ENCODE measurements around the gene AMACR. TPM values are rescaled to one million over a fixed set of nuclear protein-coding genes. Genes with fewer than 3 reads are reported as not detected.

Gene AMACR
- polyA plus RNA-seq, 1 donor from 2014 or later = 28.5 TPM

DNA sequence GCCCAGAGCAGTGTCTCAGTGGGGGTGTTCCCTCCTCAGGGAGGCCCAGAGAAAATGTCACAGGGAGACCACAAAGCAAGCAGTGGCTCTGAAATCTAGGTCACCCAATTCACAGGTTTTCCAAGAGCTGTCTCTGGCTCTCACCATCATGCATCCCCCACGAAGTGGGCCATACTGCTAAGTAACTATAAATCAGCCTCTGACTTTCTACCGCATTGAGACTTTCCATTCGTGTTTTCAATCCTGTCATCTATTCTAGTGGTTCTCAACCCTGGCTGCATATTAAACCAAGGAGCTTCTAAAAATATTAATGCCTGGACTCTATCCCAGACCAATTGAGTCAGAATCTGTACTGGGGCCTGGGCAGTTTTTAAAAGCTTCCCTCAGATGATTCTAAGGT is 37.2 kb upstream of the AMACR start:
- Histone ChIP-seq H3K4me2 (ENCODE audit: low read length) (no peak overlapping the region), H3K36me3 (ENCODE audit: insufficient read depth, low read length) (no peaks in the 10 kb centered on the region), H3K27ac (ENCODE audit: low read length) (no peak overlapping the region), H3K9ac (ENCODE audit: low read length) (no peak overlapping the region), H3F3A (ENCODE audit: insufficient read depth, low read length, poor library complexity, severe bottlenecking) (no peaks in the 10 kb centered on the region), H3K9me2 (ENCODE audit: insufficient read depth, low read length) (no peaks in the 10 kb centered on the region), H3K27me3 (ENCODE audit: insufficient read depth, low read depth, low read length) (no peaks in the 10 kb centered on the region), H3K4me3 (ENCODE audit: low read length) (no peak overlapping the region), H3K9me3 (ENCODE audit: low read length) (no peaks in the 10 kb centered on the region), H3K79me2 (replicated peaks; ENCODE audit: insufficient read depth, low read length) (no peaks in the 10 kb centered on the region), H4K20me1 (ENCODE audit: insufficient read depth) (no peaks in the 10 kb centered on the region), H2AFZ (ENCODE audit: low read depth, low read length) (no peak overlapping the region)
- TF ChIP-seq SMC3 (conservative IDR thresholded peaks at IDR 0.05; ENCODE audit: poor library complexity) (no peak), EP300 (conservative IDR thresholded peaks at IDR 0.05; ENCODE audit: poor library complexity, severe bottlenecking) (no peak), MXI1 (conservative IDR thresholded peaks at IDR 0.05; ENCODE audit: poor library complexity, severe bottlenecking) (no peak), RAD21 (conservative IDR thresholded peaks at IDR 0.05) (no peak), TAF1 (IDR thresholded peaks at IDR 0.05; ENCODE audit: low read depth) (no peak), EZH2 (IDR thresholded peaks at IDR 0.05; ENCODE audit: borderline replicate concordance, insufficient read depth, low read length, poor library complexity, severe bottlenecking) (no peak)
- TF ChIP-seq, protein P1, sequence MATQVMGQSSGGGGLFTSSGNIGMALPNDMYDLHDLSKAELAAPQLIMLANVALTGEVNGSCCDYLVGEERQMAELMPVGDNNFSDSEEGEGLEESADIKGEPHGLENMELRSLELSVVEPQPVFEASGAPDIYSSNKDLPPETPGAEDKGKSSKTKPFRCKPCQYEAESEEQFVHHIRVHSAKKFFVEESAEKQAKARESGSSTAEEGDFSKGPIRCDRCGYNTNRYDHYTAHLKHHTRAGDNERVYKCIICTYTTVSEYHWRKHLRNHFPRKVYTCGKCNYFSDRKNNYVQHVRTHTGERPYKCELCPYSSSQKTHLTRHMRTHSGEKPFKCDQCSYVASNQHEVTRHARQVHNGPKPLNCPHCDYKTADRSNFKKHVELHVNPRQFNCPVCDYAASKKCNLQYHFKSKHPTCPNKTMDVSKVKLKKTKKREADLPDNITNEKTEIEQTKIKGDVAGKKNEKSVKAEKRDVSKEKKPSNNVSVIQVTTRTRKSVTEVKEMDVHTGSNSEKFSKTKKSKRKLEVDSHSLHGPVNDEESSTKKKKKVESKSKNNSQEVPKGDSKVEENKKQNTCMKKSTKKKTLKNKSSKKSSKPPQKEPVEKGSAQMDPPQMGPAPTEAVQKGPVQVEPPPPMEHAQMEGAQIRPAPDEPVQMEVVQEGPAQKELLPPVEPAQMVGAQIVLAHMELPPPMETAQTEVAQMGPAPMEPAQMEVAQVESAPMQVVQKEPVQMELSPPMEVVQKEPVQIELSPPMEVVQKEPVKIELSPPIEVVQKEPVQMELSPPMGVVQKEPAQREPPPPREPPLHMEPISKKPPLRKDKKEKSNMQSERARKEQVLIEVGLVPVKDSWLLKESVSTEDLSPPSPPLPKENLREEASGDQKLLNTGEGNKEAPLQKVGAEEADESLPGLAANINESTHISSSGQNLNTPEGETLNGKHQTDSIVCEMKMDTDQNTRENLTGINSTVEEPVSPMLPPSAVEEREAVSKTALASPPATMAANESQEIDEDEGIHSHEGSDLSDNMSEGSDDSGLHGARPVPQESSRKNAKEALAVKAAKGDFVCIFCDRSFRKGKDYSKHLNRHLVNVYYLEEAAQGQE (IDR thresholded peaks at IDR 0.05; ENCODE audit: borderline replicate concordance) = no peak

DNA sequence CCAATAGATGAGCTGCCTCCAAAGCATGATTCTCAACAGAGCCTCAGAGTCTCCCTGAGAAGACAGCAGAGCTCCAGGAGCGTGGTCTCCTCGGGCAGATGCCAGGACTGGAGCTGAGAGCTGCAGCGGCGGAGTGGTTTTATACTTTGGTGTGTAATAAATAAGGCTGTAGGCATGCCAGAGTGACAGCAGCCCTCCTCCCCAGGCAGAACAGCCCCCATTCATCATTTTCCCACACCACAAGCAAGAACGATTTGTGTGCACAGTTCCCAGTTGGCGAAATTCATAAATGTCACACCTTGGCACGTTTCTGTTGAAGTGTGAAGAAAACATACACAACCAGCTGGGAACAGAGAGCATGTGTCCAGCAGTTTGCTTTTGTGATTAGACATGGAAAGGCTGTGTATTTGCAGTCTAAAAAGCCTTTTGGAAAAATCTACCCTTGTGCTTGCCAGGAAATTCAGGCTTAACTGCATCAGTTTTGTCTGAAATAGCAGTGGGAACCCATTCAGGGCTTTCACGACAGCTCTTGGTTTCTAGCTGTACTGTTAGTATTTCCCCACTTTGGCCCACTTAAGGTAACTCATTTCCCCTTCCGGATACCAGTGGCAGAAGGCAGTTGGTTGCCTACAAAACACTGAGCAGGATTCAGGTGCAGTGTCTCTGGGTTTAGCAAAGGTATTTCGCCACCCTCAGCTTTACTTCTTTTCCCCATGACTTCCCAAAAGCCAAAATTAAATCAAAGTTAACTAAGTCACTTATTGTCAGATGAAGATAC is 35.4 kb upstream of the AMACR start, which contains the start of gene C1QTNF3:
Gene C1QTNF3 (minus strand): TSS at position 115 of the 778 bp plus-strand sequence. CDS start 88 bp downstream, at position 27.
- no peaks in the 10 kb centered on the region for H3F3A ChIP-seq (ENCODE audit: insufficient read depth, low read length, poor library complexity, severe bottlenecking)
- no peaks in the 10 kb centered on the region for H3K9me2 ChIP-seq (ENCODE audit: insufficient read depth, low read length)
- no peak within 1 kb of the TSS for H3K4me2 ChIP-seq (ENCODE audit: low read length)
- TF ChIP-seq, protein P1 (IDR thresholded peaks at IDR 0.05; ENCODE audit: borderline replicate concordance) = no peak
- peak; percentile 9 for TF ChIP-seq POLR2AphosphoS5 (IDR thresholded peaks at IDR 0.05)
- H3K79me2 ChIP-seq (replicated peaks; ENCODE audit: insufficient read depth, low read length) = no peaks in the 10 kb centered on the region
- no peak within 1 kb of the TSS for H3K4me3 ChIP-seq (ENCODE audit: low read length)
- no peak within 1 kb of the TSS for H3K9ac ChIP-seq (ENCODE audit: low read length)
- no peak within 1 kb of the TSS for H2AFZ ChIP-seq (ENCODE audit: low read depth, low read length)
- no peaks in the 10 kb centered on the region for H3K36me3 ChIP-seq (ENCODE audit: insufficient read depth, low read length)
- no peaks in the 10 kb centered on the region for H3K9me3 ChIP-seq (ENCODE audit: low read length)
- no peaks in the 10 kb centered on the region for H4K20me1 ChIP-seq (ENCODE audit: insufficient read depth)
- no peaks in the 10 kb centered on the region for H3K27me3 ChIP-seq (ENCODE audit: insufficient read depth, low read depth, low read length)
- no peak within 1 kb of the TSS for H3K27ac ChIP-seq (ENCODE audit: low read length)
